ENCODE data around the gene SMAD7.

SMAD7 gene

DNA sequence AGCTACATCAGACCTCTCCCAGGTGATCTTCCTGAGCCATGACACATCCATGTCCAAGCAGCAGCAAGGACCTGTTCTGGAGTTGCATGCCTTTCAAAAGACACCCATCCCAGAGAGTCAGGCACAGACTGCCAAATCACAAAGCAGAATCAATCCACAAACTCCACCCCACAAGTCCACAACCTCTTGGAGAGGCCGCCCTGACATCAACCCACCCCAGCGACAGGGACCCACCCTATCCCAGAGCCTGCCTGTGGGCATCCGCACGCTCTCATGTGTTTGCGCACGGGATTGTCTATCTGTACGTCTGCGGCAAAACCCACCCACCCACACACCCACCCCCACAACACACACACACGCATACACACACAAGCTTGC is 11.9 kb downstream of the SMAD7 start:
- ChIA-PET CTCF (no interaction called here), POLR2A (interaction anchor here (1.1 kb wide), 1 partner anchor 156 kb away, joined by 3 read pairs; no protein-coding TSS in a partner anchor)
- TF ChIP-seq SUZ12 (IDR thresholded peaks at IDR 0.05) = no peak
- no peak for TF ChIP-seq FOXK2 (IDR thresholded peaks at IDR 0.05)
- TF ChIP-seq L3MBTL2 (conservative IDR thresholded peaks at IDR 0.05) = no peak
- no peak for TF ChIP-seq CTBP1 (IDR thresholded peaks at IDR 0.05; ENCODE audit: borderline replicate concordance)
- DNase-seq (ENCODE audit: extremely low spot score) = no peak

DNA sequence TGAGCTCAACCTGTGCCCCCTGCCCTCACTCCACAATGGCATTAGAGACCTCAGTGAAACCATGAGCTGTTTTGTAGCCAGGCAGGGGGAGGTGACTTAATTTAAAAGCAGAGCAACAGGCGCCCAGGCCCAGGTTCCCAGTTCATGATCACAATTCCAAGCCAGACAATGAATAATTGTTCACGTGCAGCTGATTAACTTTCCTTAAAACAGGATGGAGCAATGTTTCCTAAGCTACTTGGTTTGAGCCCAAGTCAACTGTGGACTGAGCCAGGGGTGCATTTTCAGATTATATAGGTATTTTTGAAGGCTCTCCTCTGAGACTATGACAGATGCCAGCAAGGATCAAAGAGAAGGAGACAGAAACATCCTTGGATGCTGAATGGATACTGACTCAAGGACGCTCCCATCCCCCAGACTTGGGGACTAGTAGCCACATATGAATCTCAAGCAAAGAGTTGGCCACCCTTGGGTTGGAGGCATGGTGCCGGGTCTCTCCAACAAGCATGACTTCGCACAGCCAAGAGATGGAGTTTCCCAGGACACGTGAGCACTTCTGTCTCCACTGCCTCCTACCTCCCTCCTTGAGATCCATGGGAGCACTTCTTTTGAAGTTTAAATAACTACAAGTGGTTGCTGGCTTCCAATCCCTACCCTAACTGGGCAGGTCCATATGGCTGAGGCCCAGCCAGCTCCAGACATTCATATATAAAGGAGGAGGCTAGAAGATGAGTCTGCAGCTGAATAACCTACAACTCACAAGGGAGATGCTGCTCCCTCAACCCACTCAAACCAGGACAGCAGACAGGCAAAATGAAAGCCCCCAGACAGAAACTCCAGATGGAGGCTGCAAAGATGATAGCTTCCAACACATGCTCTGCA is 12.7 kb downstream of the SMAD7 start:
- ChIA-PET POLR2A (interaction anchor here (1.1 kb wide), 1 partner anchor 155 kb away, joined by 3 read pairs; no protein-coding TSS in a partner anchor), CTCF (interaction anchor here (0.6 to 1.1 kb wide), 4 partner anchors 9 to 23 kb away, joined by 3 read pairs; no protein-coding TSS in a partner anchor)
- no peak for TF ChIP-seq FOXA1 (IDR thresholded peaks at IDR 0.05)
- TF ChIP-seq BHLHE40 (IDR thresholded peaks at IDR 0.05; ENCODE audit: borderline replicate concordance) = no peak
- no peak for TF ChIP-seq FOXK2 (IDR thresholded peaks at IDR 0.05)
- no peak for DNase-seq (ENCODE audit: extremely low spot score)

GRCh38 chr18:48935433-48935774 is 15.4 kb downstream of the SMAD7 start:
- ChIA-PET POLR2A (interaction anchor here (1.9 kb wide), 1 partner anchor 10 kb away, joined by 5 read pairs; no protein-coding TSS in a partner anchor), CTCF (no interaction called here)
- TF ChIP-seq TARDBP (IDR thresholded peaks at IDR 0.05) (no peak), ARNT (IDR thresholded peaks at IDR 0.05) (no peak), LEF1 (IDR thresholded peaks at IDR 0.05; ENCODE audit: borderline replicate concordance) (no peak), FOXA1 (IDR thresholded peaks at IDR 0.05) (no peak), BHLHE40 (IDR thresholded peaks at IDR 0.05; ENCODE audit: borderline replicate concordance) (no peak), FOXM1 (IDR thresholded peaks at IDR 0.05; ENCODE audit: borderline replicate concordance) (no peak), CTBP1 (IDR thresholded peaks at IDR 0.05; ENCODE audit: borderline replicate concordance) (no peak), NFRKB (IDR thresholded peaks at IDR 0.05) (no peak), FOXK2 (IDR thresholded peaks at IDR 0.05) (no peak), SP1 (IDR thresholded peaks at IDR 0.05) (no peak), L3MBTL2 (conservative IDR thresholded peaks at IDR 0.05) (no peak), HDGF (IDR thresholded peaks at IDR 0.05; ENCODE audit: borderline replicate concordance) (no peak), ELF4 (IDR thresholded peaks at IDR 0.05) (no peak)
- TF ChIP-seq, protein P1, sequence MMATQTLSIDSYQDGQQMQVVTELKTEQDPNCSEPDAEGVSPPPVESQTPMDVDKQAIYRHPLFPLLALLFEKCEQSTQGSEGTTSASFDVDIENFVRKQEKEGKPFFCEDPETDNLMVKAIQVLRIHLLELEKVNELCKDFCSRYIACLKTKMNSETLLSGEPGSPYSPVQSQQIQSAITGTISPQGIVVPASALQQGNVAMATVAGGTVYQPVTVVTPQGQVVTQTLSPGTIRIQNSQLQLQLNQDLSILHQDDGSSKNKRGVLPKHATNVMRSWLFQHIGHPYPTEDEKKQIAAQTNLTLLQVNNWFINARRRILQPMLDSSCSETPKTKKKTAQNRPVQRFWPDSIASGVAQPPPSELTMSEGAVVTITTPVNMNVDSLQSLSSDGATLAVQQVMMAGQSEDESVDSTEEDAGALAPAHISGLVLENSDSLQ (IDR thresholded peaks at IDR 0.05) = no peak

DNA sequence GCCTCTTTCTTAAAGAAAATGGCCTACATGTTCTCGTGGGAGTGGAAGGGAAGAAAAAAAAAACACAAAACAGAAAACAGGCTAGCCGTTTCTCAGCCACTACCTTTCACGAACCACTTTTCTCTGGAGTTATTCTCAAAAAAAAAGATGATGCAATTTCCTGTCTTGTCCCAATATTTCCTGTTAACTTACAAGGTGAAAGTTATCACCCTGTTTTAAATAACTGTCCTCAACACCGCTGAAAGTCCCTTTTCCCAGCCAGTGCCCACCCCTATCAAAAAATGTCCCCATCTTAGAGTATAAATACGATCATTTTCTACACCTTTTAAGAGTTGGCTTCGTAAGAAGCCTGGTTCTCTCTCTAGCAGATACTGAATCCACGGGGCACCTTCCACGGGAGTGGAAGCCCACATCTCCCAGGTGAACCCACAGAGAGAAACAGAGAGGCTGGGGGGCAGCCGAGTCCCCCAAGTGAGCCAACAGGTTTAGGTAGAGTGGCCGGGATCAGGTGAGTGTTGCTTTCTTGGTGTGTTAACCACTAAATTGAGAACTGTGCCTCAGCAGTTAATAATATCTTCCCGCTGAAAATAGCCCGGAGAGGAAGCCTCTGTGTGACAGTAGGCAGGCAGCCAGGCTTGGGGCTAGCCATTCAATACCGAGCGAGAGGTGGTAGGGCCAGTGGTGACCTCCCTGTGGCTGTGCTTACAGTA is 15.9 kb downstream of the SMAD7 start:
- TF ChIP-seq SUZ12 (IDR thresholded peaks at IDR 0.05) (no peak), BHLHE40 (IDR thresholded peaks at IDR 0.05; ENCODE audit: borderline replicate concordance) (no peak), HDGF (IDR thresholded peaks at IDR 0.05; ENCODE audit: borderline replicate concordance) (no peak), FOXA1 (IDR thresholded peaks at IDR 0.05) (no peak), ELF4 (IDR thresholded peaks at IDR 0.05) (no peak), SP1 (IDR thresholded peaks at IDR 0.05) (no peak), FOXK2 (IDR thresholded peaks at IDR 0.05) (no peak)
- no peak for DNase-seq (ENCODE audit: extremely low spot score)
- ChIA-PET CTCF (no interaction called here), POLR2A (interaction anchor here (0.8 to 1.9 kb wide), 2 partner anchors 10 to 12 kb away, joined by 4 to 5 read pairs; no protein-coding TSS in a partner anchor)

More at GRCh38 chr18:48935433-48935774, 15.4 kb downstream of the SMAD7 start:
- no peak for DNase-seq (ENCODE audit: extremely low spot score)

GRCh38 chr18:48934415-48934722 is 16.4 kb downstream of the SMAD7 start:
- DNase-seq (ENCODE audit: extremely low spot score) = no peak
- no peak for TF ChIP-seq HDGF (IDR thresholded peaks at IDR 0.05; ENCODE audit: borderline replicate concordance)
- TF ChIP-seq ELF4 (IDR thresholded peaks at IDR 0.05) = no peak
- TF ChIP-seq L3MBTL2 (conservative IDR thresholded peaks at IDR 0.05) = no peak
- TF ChIP-seq, protein P1 (IDR thresholded peaks at IDR 0.05) = no peak
- TF ChIP-seq FOXA1 (IDR thresholded peaks at IDR 0.05) = no peak
- no peak for TF ChIP-seq SP1 (IDR thresholded peaks at IDR 0.05)
- no peak for TF ChIP-seq LEF1 (IDR thresholded peaks at IDR 0.05; ENCODE audit: borderline replicate concordance)
- TF ChIP-seq NFRKB (IDR thresholded peaks at IDR 0.05) = no peak
- no peak for TF ChIP-seq BHLHE40 (IDR thresholded peaks at IDR 0.05; ENCODE audit: borderline replicate concordance)
- no peak for TF ChIP-seq ARNT (IDR thresholded peaks at IDR 0.05)
- no peak for TF ChIP-seq ZNF384 (IDR thresholded peaks at IDR 0.05)
- no peak for TF ChIP-seq CTBP1 (IDR thresholded peaks at IDR 0.05; ENCODE audit: borderline replicate concordance)
- TF ChIP-seq SUZ12 (IDR thresholded peaks at IDR 0.05) = no peak
- no peak for TF ChIP-seq FOXM1 (IDR thresholded peaks at IDR 0.05; ENCODE audit: borderline replicate concordance)
- TF ChIP-seq TARDBP (IDR thresholded peaks at IDR 0.05) = no peak
- no peak for TF ChIP-seq FOXK2 (IDR thresholded peaks at IDR 0.05)
- ChIA-PET CTCF (no interaction called here), POLR2A (interaction anchor here (0.8 to 1.9 kb wide), 2 partner anchors 11 to 13 kb away, joined by 4 to 5 read pairs; no protein-coding TSS in a partner anchor)

DNA sequence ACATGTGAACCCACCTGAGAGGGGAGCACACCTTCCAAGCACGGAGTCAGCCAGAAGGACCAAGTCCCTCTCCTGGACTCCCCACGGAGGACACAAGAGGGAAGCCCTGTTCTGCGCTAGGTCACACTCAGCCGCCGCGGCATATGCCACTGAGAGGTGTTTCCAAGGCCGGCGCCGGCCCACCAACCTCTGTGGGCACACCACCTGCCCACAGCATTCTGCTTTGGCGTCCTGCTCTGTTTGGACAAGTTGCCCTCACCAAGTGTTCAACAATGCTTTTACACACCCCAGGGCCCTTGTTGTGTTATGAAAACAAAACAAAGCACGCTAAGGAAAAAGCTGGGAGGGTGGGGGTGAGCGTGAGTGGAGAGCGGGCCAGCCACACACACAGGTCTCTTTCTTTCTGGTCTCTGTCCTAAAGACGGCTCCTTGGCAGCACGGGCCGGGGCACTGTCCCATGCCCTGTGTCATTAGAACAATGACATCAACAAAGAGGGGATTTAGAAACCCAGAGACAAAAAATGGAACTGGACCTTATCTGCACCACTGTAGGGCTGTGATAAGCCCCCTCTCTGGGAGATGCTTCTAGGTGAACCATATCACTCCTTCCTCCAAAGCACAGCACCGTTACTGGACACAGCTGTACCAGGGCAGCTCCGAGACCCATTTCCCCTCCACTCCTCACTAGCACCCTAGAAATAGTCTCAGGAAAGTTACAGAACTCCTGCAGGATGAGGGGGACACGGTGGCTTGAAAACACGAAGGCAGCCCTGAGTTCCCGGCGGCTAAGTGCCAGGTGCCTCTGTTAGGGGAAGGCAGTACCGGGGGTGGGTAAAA is 17.0 kb downstream of the SMAD7 start:
- ChIA-PET POLR2A (interaction anchor here (0.8 to 1.9 kb wide), 3 partner anchors 11 to 22 kb away, joined by 3 to 5 read pairs (median 4); no protein-coding TSS in a partner anchor), CTCF (no interaction called here)
- no peak for TF ChIP-seq ELF4 (IDR thresholded peaks at IDR 0.05)
- TF ChIP-seq ARNT (IDR thresholded peaks at IDR 0.05) = no peak
- no peak for TF ChIP-seq TARDBP (IDR thresholded peaks at IDR 0.05)
- no peak for TF ChIP-seq SUZ12 (IDR thresholded peaks at IDR 0.05)
- TF ChIP-seq LEF1 (IDR thresholded peaks at IDR 0.05; ENCODE audit: borderline replicate concordance) = no peak
- no peak for TF ChIP-seq HDGF (IDR thresholded peaks at IDR 0.05; ENCODE audit: borderline replicate concordance)
- TF ChIP-seq NFRKB (IDR thresholded peaks at IDR 0.05) = no peak
- no peak for TF ChIP-seq CTBP1 (IDR thresholded peaks at IDR 0.05; ENCODE audit: borderline replicate concordance)
- TF ChIP-seq FOXA1 (IDR thresholded peaks at IDR 0.05) = no peak
- TF ChIP-seq FOXK2 (IDR thresholded peaks at IDR 0.05) = no peak
- TF ChIP-seq FOXM1 (IDR thresholded peaks at IDR 0.05; ENCODE audit: borderline replicate concordance) = no peak
- TF ChIP-seq, protein P1 (IDR thresholded peaks at IDR 0.05) = no peak
- TF ChIP-seq L3MBTL2 (conservative IDR thresholded peaks at IDR 0.05) = no peak
- no peak for TF ChIP-seq ZNF384 (IDR thresholded peaks at IDR 0.05)
- DNase-seq (ENCODE audit: extremely low spot score) = no peak
